ENCODE data around the gene KIF1A.

KIF1A gene

DNA sequence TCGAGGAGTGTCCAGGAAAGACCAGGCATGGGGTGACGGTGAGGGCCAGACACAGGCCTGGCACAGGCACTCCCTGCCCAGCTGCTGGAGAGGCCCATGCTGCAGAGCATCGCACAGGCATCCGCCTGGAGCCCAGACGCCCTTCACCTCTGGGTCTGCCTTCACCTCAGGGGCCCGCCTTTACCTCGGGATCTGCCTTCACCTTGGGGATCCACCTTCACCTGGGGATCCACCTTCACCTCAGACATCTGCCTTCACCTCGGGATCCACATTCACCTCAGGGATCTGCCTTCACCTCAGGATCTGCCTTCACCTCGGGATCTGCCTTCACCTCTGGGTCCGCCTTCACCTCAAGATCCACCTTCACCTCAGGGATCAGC is 7.7 kb downstream of the KIF1A start:
- no peak overlapping the region for H3K4me3 ChIP-seq (replicated peaks; ENCODE audit: insufficient read depth, low read length)
- H3K27ac ChIP-seq (replicated peaks) = no peak overlapping the region
- TF ChIP-seq SPI1 (IDR thresholded peaks at IDR 0.05; ENCODE audit: borderline replicate concordance, low read depth) (no peak), POLR2AphosphoS5 (IDR thresholded peaks at IDR 0.05; ENCODE audit: low read depth) (no peak), GABPA (IDR thresholded peaks at IDR 0.05; ENCODE audit: low read depth) (no peak)
- TF ChIP-seq, protein P1, sequence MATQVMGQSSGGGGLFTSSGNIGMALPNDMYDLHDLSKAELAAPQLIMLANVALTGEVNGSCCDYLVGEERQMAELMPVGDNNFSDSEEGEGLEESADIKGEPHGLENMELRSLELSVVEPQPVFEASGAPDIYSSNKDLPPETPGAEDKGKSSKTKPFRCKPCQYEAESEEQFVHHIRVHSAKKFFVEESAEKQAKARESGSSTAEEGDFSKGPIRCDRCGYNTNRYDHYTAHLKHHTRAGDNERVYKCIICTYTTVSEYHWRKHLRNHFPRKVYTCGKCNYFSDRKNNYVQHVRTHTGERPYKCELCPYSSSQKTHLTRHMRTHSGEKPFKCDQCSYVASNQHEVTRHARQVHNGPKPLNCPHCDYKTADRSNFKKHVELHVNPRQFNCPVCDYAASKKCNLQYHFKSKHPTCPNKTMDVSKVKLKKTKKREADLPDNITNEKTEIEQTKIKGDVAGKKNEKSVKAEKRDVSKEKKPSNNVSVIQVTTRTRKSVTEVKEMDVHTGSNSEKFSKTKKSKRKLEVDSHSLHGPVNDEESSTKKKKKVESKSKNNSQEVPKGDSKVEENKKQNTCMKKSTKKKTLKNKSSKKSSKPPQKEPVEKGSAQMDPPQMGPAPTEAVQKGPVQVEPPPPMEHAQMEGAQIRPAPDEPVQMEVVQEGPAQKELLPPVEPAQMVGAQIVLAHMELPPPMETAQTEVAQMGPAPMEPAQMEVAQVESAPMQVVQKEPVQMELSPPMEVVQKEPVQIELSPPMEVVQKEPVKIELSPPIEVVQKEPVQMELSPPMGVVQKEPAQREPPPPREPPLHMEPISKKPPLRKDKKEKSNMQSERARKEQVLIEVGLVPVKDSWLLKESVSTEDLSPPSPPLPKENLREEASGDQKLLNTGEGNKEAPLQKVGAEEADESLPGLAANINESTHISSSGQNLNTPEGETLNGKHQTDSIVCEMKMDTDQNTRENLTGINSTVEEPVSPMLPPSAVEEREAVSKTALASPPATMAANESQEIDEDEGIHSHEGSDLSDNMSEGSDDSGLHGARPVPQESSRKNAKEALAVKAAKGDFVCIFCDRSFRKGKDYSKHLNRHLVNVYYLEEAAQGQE (IDR thresholded peaks at IDR 0.05; ENCODE audit: insufficient replicate concordance, low read depth) = no peak
- TF ChIP-seq, protein P2, sequence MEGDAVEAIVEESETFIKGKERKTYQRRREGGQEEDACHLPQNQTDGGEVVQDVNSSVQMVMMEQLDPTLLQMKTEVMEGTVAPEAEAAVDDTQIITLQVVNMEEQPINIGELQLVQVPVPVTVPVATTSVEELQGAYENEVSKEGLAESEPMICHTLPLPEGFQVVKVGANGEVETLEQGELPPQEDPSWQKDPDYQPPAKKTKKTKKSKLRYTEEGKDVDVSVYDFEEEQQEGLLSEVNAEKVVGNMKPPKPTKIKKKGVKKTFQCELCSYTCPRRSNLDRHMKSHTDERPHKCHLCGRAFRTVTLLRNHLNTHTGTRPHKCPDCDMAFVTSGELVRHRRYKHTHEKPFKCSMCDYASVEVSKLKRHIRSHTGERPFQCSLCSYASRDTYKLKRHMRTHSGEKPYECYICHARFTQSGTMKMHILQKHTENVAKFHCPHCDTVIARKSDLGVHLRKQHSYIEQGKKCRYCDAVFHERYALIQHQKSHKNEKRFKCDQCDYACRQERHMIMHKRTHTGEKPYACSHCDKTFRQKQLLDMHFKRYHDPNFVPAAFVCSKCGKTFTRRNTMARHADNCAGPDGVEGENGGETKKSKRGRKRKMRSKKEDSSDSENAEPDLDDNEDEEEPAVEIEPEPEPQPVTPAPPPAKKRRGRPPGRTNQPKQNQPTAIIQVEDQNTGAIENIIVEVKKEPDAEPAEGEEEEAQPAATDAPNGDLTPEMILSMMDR (IDR thresholded peaks at IDR 0.05; ENCODE audit: insufficient read depth, low read length) = no peak
- DNase-seq (ENCODE audit: low read depth in 1 of 2, low spot score in 1 of 2) = no peak
- no peaks in the 10 kb centered on the region for H3K27me3 ChIP-seq (ENCODE audit: insufficient read depth, poor library complexity, severe bottlenecking)

- no peak overlapping the region for H3K27ac ChIP-seq (replicated peaks)
- TF ChIP-seq, protein P2 (IDR thresholded peaks at IDR 0.05; ENCODE audit: insufficient read depth, low read length) = no peak
- TF ChIP-seq POLR2AphosphoS5 (IDR thresholded peaks at IDR 0.05; ENCODE audit: low read depth) (no peak), GABPA (IDR thresholded peaks at IDR 0.05; ENCODE audit: low read depth) (no peak)
- TF ChIP-seq, protein P1 (IDR thresholded peaks at IDR 0.05; ENCODE audit: insufficient replicate concordance, low read depth) = no peak
- H3K27me3 ChIP-seq (ENCODE audit: insufficient read depth, poor library complexity, severe bottlenecking) = no peaks in the 10 kb centered on the region
- H3K4me3 ChIP-seq (replicated peaks; ENCODE audit: insufficient read depth, low read length) = no peak overlapping the region
- no peak for DNase-seq (ENCODE audit: low read depth in 1 of 2, low spot score in 1 of 2)
Observed at GRCh38 chr2:240811346-240812300, 8.4 kb downstream of the KIF1A start.

DNA sequence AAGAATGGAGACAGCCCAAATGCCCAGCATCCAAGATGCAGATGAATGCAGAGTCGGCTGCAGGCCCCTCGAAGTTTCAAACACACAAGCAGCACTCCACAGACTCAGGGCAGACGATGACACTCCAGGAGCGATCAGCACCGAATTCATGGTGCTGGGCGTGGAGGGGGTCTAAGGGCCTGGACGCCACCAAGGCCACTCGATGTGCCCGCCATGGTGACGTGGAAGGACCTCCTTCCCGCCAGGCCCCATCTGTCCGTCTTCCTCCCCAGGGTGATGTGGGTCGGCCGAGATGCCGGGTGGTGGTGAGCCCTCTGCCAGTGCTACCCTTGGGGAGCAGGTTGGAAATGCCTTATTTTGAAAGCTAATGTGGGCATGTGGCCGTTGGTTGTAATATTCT is 9.4 kb downstream of the KIF1A start:
- TF ChIP-seq POLR2AphosphoS5 (IDR thresholded peaks at IDR 0.05; ENCODE audit: low read depth) (no peak), GABPA (IDR thresholded peaks at IDR 0.05; ENCODE audit: low read depth) (no peak), SPI1 (IDR thresholded peaks at IDR 0.05; ENCODE audit: borderline replicate concordance, low read depth) (no peak)
- TF ChIP-seq, protein P1 (IDR thresholded peaks at IDR 0.05; ENCODE audit: insufficient replicate concordance, low read depth) = no peak
- TF ChIP-seq, protein P2 (IDR thresholded peaks at IDR 0.05; ENCODE audit: insufficient read depth, low read length) = no peak
- H3K27ac ChIP-seq (replicated peaks) = no peak overlapping the region
- H3K4me3 ChIP-seq (replicated peaks; ENCODE audit: insufficient read depth, low read length) = no peak overlapping the region
- no peaks in the 10 kb centered on the region for H3K27me3 ChIP-seq (ENCODE audit: insufficient read depth, poor library complexity, severe bottlenecking)
- no peak for DNase-seq (ENCODE audit: low read depth in 1 of 2, low spot score in 1 of 2)

All from HL-60 (cell line).